ENCODE results near the gene KCNH8. TPM values are rescaled to one million over a fixed set of nuclear protein-coding genes. Genes with fewer than 3 reads are reported as not detected.

KCNH8 gene
- total RNA-seq, 1 donor from 2014 or later = not detected

DNA sequence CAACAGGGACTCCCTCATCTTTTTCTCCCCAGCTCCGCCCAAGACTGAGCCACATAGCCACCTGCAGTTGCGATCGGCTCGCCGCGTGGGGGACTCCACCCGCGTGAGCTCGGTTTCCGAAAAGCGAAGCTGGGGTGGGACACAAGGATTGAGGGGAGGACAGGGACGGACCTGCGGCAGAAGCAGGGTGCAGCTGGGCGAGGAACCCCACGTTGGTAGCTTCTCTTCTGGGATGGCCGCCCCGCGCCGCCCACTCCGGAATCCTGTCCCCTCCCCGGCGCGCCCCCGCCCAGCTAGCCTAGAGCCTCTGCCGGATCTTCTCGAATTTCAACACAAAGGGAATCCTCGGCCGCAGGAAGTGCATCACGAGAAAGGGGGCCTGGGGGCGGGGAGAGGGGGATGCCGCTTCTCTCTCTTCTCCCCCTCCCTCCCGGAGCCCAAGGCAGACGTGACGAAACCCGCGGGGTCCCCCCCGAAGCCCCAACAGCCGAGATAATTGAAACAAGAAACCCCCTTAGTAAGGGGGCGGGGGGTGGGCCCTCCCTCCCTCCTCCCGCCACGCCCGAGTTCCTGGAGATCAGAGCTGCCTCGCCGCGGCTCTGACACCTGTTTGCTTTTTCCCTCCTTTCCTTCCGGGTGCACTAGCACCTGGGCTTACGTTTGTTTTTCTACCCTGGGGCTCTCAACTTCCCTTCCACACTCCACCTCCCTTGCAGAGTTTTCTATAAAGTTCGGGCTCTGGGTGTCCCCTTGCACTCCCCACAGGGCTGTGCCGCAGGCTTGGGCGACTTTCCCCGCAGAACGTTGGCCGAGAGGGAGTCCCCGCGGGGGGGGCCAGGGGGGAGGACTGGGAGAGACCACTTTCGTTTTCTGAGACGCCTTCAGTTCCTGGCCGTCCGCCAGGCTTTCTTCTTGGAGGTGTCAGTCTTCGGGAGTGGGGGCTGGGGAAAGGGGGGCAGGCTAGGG lies 1.3 kb upstream of the KCNH8 start:
- peaks cover 45% of the 10 kb centered on the region for H3K27me3 Mint-ChIP-seq (ENCODE audit: low read depth)
- no peaks in the 10 kb centered on the region for H3K9me3 Mint-ChIP-seq
- peaks cover 5% of the 10 kb centered on the region for H3K36me3 Mint-ChIP-seq (ENCODE audit: low read depth)
- peak overlapping the region; percentile 82 for H3K4me3 Mint-ChIP-seq (ENCODE audit: low read depth)
- H3K27ac Mint-ChIP-seq = peak overlapping the region; percentile 11
- peak; percentile 38 for DNase-seq (ENCODE audit: low spot score)
- intact Hi-C loops (cut with micrococcal nuclease) = loop anchor here (5.0 kb wide), 1 partner anchor 800 kb away; the partner anchor contains the start of gene RAB5A
- H3K4me1 Mint-ChIP-seq (ENCODE audit: low read depth) = peaks cover 11% of the 10 kb centered on the region

DNA sequence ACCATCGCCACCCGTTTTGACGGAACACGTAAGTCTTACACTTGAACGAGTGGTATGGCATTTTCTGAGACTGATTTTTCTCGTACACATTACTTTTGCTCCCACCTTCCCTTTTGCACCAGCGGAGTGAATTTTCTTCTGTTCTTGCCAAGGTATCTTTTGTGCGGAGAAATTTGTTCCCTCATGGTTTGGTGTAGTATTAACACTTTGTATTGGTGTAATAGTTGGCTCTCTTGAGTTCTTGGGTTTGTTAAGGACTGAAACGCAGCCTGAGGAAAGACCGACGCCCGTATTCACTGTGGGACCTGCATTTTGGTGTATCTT lies 420 bp downstream of the KCNH8 start:
- Mint-ChIP-seq H3K36me3 (ENCODE audit: low read depth) (peaks cover 5% of the 10 kb centered on the region), H3K4me3 (ENCODE audit: low read depth) (peak overlapping the region; percentile 48), H3K4me1 (ENCODE audit: low read depth) (peaks cover 11% of the 10 kb centered on the region), H3K27me3 (ENCODE audit: low read depth) (peaks cover 39% of the 10 kb centered on the region), H3K27ac (no peak overlapping the region), H3K9me3 (no peaks in the 10 kb centered on the region)
- no peak for DNase-seq (ENCODE audit: low spot score)
- intact Hi-C loops (cut with micrococcal nuclease) = loop anchor here (5.0 kb wide), 1 partner anchor 799 kb away; the partner anchor contains the start of gene RAB5A

DNA sequence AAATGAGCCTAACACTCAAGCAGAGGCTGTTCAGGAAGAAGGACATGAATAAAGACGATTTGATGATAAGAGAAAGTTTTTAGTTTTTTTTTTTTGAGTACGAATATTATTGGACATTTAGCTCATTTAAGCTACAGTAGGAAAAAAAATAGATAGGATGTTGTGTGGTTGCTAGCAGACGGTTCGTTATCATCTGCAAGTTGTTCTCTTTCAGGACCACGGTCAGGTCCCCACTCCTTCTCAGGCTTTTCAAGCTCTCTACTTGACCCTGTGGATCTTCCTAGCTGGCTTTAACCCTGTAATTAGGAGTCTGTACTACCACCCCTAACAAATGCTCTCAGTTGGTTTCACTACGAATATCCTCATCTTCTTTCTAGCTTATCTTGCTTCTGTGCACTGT lies 1.1 kb downstream of the KCNH8 start:
- Mint-ChIP-seq H3K36me3 (ENCODE audit: low read depth) (peaks cover 5% of the 10 kb centered on the region), H3K9me3 (no peaks in the 10 kb centered on the region), H3K27ac (no peak overlapping the region), H3K4me3 (ENCODE audit: low read depth) (no peak overlapping the region), H3K27me3 (ENCODE audit: low read depth) (peaks cover 39% of the 10 kb centered on the region), H3K4me1 (ENCODE audit: low read depth) (peaks cover 11% of the 10 kb centered on the region)
- intact Hi-C loops (cut with micrococcal nuclease) = loop anchor here (5.0 kb wide), 1 partner anchor 798 kb away; the partner anchor contains the start of gene RAB5A
- no peak for DNase-seq (ENCODE audit: low spot score)

DNA sequence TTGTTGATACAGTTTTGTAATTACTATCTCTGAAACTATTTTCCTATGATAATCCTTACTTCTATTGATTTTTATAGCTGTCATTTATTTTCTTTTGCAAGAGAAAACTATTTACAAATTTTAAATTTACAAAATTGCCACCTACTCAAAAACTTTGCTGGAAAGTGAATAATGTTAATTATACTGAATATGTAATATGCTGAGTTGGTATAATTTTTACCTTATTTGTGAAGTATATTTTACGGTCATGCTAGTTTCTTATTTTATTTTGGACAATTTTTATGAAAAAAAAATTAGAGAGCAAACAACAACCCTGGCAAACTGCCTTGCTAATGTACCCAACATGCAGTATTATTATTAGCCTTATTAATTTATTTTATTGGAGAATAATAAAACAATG lies 2.9 kb downstream of the KCNH8 start:
- DNase-seq (ENCODE audit: low spot score) = no peak
- no peak overlapping the region for H3K4me3 Mint-ChIP-seq (ENCODE audit: low read depth)
- peaks cover 5% of the 10 kb centered on the region for H3K36me3 Mint-ChIP-seq (ENCODE audit: low read depth)
- H3K4me1 Mint-ChIP-seq (ENCODE audit: low read depth) = peaks cover 9% of the 10 kb centered on the region
- no peak overlapping the region for H3K27ac Mint-ChIP-seq
- H3K27me3 Mint-ChIP-seq (ENCODE audit: low read depth) = peaks cover 33% of the 10 kb centered on the region
- no peaks in the 10 kb centered on the region for H3K9me3 Mint-ChIP-seq
- intact Hi-C loops (cut with micrococcal nuclease) = no loop called here

DNA sequence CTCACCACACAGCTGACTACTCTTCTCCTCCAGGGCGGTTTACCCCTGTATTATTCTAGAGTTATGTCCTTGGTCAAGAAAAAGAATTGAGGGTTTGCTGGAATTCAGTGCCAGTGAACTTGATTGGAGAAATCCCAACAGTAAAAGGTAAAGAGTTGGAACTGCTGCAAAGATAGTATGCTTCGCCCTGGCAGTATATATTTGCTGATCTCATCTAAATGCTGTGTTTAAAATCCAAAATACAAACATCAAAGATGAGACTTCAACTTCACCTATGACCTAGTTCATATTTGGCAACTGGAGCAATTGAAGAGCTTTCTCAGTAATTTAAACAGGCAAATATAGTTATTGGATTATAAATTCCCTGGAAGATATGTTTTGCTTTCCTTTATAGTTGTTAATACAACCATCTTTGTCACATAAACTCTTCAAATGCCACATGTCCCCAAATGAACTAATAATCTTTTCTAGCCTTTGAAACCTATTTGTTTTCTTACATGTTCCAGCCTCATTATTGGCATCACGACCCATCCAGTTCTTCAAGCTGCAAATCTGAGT lies 6.5 kb downstream of the KCNH8 start:
- H3K4me1 Mint-ChIP-seq (ENCODE audit: low read depth) = no peaks in the 10 kb centered on the region
- intact Hi-C loops (cut with micrococcal nuclease) = no loop called here
- H3K36me3 Mint-ChIP-seq (ENCODE audit: low read depth) = no peaks in the 10 kb centered on the region
- no peaks in the 10 kb centered on the region for H3K9me3 Mint-ChIP-seq
- H3K27me3 Mint-ChIP-seq (ENCODE audit: low read depth) = peaks cover 12% of the 10 kb centered on the region
- no peak overlapping the region for H3K27ac Mint-ChIP-seq
- DNase-seq (ENCODE audit: low spot score) = no peak
- H3K4me3 Mint-ChIP-seq (ENCODE audit: low read depth) = no peak overlapping the region

DNA sequence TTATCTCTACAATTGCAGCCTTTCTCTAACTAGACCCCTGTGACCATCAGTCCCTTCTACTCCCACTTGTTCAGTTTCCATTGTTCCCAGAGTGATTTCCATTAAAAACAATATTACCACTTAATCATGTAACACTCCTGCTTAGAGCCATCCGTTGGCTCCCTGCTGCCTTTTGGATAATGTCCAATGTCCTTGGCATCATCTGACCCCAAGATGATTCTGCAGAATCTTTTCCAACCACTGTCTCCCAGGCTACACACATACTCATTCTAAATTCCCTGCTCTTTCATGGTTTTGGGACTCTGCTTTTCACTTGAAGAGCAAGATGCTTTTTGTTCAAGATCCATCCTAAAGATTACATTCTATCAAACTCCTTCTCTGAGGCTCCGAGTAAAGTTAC lies 7.1 kb downstream of the KCNH8 start:
- Mint-ChIP-seq H3K27me3 (ENCODE audit: low read depth) (peaks cover 8% of the 10 kb centered on the region), H3K4me3 (ENCODE audit: low read depth) (no peak overlapping the region), H3K36me3 (ENCODE audit: low read depth) (no peaks in the 10 kb centered on the region), H3K9me3 (no peaks in the 10 kb centered on the region), H3K4me1 (ENCODE audit: low read depth) (no peaks in the 10 kb centered on the region), H3K27ac (no peak overlapping the region)
- no peak for DNase-seq (ENCODE audit: low spot score)
- intact Hi-C loops (cut with micrococcal nuclease) = no loop called here

DNA sequence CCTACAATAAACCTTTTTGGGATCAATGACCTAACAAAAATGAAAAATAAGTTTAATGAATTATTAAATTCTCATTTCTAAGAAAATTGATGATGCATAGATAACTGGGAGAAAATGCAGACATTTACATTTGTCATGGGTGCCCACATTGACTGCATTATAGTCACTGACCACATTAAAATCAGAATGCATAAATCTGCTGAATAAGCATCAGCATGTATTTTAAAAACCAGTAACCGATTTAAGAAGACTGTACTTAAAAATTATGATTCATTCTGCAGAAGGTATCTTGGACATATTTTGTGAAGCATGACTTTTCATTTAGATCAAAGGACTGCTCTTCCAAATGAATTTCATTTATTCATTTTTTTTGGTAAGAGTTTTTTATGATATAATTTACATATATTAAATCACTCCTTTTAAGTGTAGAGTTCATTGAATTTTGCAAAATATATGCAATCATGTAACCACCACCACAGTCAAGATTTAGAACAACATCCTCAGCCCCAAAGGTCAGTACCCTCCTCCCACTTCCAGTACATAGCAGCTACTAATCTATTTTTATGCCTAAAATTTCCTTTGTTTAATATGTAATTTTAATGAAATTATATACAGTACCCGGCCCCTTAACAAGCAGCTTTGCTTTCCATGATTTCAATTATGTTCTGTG lies 11.8 kb downstream of the KCNH8 start:
- intact Hi-C loops (cut with micrococcal nuclease) = no loop called here
- Mint-ChIP-seq H3K27ac (no peak overlapping the region), H3K4me3 (ENCODE audit: low read depth) (no peak overlapping the region), H3K36me3 (ENCODE audit: low read depth) (no peaks in the 10 kb centered on the region), H3K9me3 (no peaks in the 10 kb centered on the region), H3K27me3 (ENCODE audit: low read depth) (peaks cover 13% of the 10 kb centered on the region), H3K4me1 (ENCODE audit: low read depth) (no peaks in the 10 kb centered on the region)
- no peak for DNase-seq (ENCODE audit: low spot score)

DNA sequence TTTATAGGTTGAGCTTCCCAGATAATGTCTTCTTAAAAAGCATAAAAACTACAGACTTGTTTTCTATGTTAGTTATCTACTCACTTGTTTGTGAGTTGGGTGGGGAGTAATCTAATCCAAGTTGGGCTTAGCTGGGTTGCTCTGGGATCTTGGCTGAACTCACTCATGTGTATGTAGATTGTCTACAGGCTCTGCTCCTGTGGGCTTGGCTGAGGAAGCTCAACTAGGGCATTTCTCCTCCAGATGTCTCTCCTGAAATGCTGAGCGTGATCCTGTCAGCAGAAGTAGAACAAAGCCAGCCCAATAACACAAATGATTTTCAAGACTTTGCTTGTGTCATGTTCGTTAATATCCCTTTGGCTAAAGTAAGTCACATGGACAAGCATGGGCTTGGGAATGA lies 17.3 kb downstream of the KCNH8 start:
- Mint-ChIP-seq H3K27me3 (ENCODE audit: low read depth) (peaks cover 10% of the 10 kb centered on the region), H3K4me3 (ENCODE audit: low read depth) (no peak overlapping the region), H3K36me3 (ENCODE audit: low read depth) (no peaks in the 10 kb centered on the region), H3K9me3 (no peaks in the 10 kb centered on the region), H3K27ac (no peak overlapping the region), H3K4me1 (ENCODE audit: low read depth) (no peaks in the 10 kb centered on the region)
- intact Hi-C loops (cut with micrococcal nuclease) = no loop called here
- DNase-seq (ENCODE audit: low spot score) = no peak

DNA sequence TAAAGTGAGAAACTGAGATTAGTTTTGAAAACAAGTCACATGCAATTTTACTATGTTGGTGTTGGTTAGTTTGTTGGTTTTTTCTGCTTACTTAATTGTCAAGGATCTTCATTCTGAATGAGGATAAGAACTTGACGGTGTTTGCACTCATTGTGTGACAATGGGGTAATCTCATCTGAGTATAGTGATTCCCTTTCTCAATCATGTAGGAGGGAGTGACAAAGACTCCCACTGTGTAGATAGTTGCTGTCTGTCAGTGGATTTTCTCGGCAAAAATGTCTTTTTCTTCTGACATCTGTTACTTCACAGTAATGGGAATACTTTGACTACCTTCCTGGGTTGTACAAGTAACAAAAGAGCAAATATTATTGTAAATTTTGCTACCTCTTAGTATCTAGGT lies 23.5 kb downstream of the KCNH8 start:
- Mint-ChIP-seq H3K27me3 (ENCODE audit: low read depth) (peaks cover 5% of the 10 kb centered on the region), H3K4me1 (ENCODE audit: low read depth) (no peaks in the 10 kb centered on the region), H3K4me3 (ENCODE audit: low read depth) (no peak overlapping the region), H3K27ac (no peak overlapping the region), H3K36me3 (ENCODE audit: low read depth) (no peaks in the 10 kb centered on the region), H3K9me3 (no peaks in the 10 kb centered on the region)
- intact Hi-C loops (cut with micrococcal nuclease) = no loop called here
- DNase-seq (ENCODE audit: low spot score) = no peak

DNA sequence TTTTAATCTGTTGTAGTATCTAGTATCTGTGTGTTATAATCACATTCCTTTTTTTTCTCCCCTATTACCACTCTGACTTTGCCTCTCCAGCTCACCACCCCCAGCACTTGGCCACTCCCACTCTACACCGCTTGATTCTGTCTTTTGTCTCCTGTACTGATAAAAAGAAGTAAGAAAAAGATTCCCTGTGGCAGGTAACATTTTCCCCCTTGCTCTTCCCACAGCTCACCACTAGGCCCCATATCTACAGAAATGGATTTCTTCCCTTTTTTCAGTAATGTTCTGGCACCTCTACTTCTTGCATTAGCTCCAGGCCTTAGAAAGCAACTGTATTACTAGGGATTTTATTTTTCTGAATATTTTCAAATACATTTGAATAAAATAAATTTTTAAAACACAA lies 25.6 kb downstream of the KCNH8 start:
- peaks cover 14% of the 10 kb centered on the region for H3K27me3 Mint-ChIP-seq (ENCODE audit: low read depth)

DNA sequence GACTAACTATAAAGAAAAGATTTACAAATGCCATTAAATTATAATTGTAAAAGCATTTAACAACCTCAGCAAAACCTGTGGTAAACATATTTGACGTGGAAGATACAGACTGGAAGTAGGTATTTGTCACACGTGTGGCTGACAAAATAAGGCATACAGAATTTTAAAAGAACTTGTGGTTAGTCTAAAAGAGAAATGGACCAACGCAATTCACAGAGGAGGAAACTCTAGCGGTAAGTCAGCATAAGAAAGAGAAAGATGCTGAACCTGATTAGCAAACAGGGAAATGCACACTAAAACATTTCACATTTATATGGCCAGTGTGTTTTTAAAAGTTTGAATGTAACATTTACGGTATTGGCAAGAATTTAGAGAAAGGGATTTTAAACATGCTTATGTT lies 35.3 kb downstream of the KCNH8 start:
- no peaks in the 10 kb centered on the region for H3K9me3 Mint-ChIP-seq
- no peak for DNase-seq (ENCODE audit: low spot score)
- intact Hi-C loops (cut with micrococcal nuclease) = no loop called here
- H3K4me3 Mint-ChIP-seq (ENCODE audit: low read depth) = no peak overlapping the region
- no peak overlapping the region for H3K27ac Mint-ChIP-seq
- peaks cover 7% of the 10 kb centered on the region for H3K4me1 Mint-ChIP-seq (ENCODE audit: low read depth)
- peaks cover 18% of the 10 kb centered on the region for H3K27me3 Mint-ChIP-seq (ENCODE audit: low read depth)
- no peaks in the 10 kb centered on the region for H3K36me3 Mint-ChIP-seq (ENCODE audit: low read depth)

More for the DNA sequence above, 25.6 kb downstream of the KCNH8 start:
- H3K36me3 Mint-ChIP-seq (ENCODE audit: low read depth) = no peaks in the 10 kb centered on the region
- no peak overlapping the region for H3K4me3 Mint-ChIP-seq (ENCODE audit: low read depth)
- no peaks in the 10 kb centered on the region for H3K9me3 Mint-ChIP-seq
- no peak for DNase-seq (ENCODE audit: low spot score)
- H3K4me1 Mint-ChIP-seq (ENCODE audit: low read depth) = no peaks in the 10 kb centered on the region
- no peak overlapping the region for H3K27ac Mint-ChIP-seq
- intact Hi-C loops (cut with micrococcal nuclease) = no loop called here

DNA sequence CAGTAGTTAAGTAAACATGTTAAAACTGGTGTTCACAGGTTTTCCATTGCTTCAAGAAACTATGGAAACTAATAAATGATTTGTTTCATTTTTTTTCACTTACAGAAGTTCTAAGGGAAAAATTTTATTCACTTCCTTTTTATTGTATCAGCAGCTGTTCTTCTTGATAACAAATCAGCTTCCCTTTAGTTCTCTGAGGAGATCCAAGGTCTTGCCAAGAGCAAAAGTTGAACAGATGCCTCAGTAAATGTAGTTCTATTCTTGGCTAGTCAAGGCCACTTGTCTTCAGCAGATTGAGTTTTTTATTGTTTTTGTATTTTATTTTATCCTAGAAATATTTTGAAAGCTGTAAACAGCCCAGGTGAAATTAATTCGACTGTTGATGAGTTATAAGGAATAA lies 41.8 kb downstream of the KCNH8 start:
- peaks cover 9% of the 10 kb centered on the region for H3K4me1 Mint-ChIP-seq (ENCODE audit: low read depth)
- DNase-seq (ENCODE audit: low spot score) = no peak
- no peaks in the 10 kb centered on the region for H3K9me3 Mint-ChIP-seq
- no peaks in the 10 kb centered on the region for H3K36me3 Mint-ChIP-seq (ENCODE audit: low read depth)
- intact Hi-C loops (cut with micrococcal nuclease) = no loop called here
- peaks cover 4% of the 10 kb centered on the region for H3K27me3 Mint-ChIP-seq (ENCODE audit: low read depth)
- H3K27ac Mint-ChIP-seq = no peak overlapping the region
- no peak overlapping the region for H3K4me3 Mint-ChIP-seq (ENCODE audit: low read depth)

DNA sequence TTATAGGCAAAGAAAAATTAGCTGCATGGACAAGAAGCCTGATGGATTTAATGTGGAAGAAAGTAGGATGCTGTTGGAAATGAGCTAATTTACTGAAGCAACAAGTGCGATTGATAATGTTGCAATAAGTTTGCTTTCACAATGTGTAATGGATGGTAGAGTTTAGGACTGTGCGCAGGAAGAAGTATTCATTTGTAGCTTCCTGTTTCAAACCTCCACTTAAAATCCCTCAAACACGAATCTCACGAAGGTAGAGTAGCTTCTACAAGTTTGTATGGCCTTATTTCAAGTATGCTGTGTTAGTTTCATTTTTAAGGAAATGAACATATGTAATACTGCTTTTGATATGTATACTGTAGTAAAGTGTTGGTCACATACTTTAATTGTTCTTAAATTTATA lies 42.3 kb downstream of the KCNH8 start:
- H3K4me3 Mint-ChIP-seq (ENCODE audit: low read depth) = no peak overlapping the region
- no peaks in the 10 kb centered on the region for H3K36me3 Mint-ChIP-seq (ENCODE audit: low read depth)
- no peaks in the 10 kb centered on the region for H3K9me3 Mint-ChIP-seq
- H3K4me1 Mint-ChIP-seq (ENCODE audit: low read depth) = peaks cover 11% of the 10 kb centered on the region
- intact Hi-C loops (cut with micrococcal nuclease) = no loop called here
- no peak overlapping the region for H3K27ac Mint-ChIP-seq
- no peak for DNase-seq (ENCODE audit: low spot score)
- no peaks in the 10 kb centered on the region for H3K27me3 Mint-ChIP-seq (ENCODE audit: low read depth)
